Measurements from ENCODE around the gene NUCB1.

Gene NUCB1

GRCh38 chr19:48964205-48965039, 64.3 kb downstream of the NUCB1 start:
- no peak for DNase-seq (ENCODE audit: low spot score)
- no peak for TF ChIP-seq CTCF (IDR thresholded peaks at IDR 0.05; ENCODE audit: extremely low read depth, missing control alignments)

DNA sequence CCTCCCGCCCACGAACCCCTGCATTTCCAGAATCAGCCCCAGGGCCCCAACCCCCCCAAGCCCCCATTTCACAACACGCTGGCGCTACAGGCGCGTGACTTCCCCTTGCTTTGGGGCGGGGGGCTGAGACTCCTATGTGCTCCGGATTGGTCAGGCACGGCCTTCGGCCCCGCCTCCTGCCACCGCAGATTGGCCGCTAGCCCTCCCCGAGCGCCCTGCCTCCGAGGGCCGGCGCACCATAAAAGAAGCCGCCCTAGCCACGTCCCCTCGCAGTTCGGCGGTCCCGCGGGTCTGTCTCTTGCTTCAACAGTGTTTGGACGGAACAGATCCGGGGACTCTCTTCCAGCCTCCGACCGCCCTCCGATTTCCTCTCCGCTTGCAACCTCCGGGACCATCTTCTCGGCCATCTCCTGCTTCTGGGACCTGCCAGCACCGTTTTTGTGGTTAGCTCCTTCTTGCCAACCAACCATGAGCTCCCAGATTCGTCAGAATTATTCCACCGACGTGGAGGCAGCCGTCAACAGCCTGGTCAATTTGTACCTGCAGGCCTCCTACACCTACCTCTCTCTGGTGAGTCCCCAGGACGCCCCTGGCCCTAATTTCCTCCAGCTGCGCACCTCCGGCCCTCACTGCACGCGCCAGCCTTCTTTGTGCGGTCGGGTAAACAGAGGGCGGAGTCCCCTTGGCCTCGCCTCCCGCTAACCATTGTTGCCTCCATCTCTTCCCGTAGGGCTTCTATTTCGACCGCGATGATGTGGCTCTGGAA, 65.1 kb downstream of the NUCB1 start, which contains the start of gene FTL:
TSS of gene FTL (plus strand) at position 270 of the 766 bp plus-strand sequence. CDS start at position 469, 199 bp downstream.
- TF ChIP-seq CTCF (IDR thresholded peaks at IDR 0.05; ENCODE audit: extremely low read depth, missing control alignments), result no peak
- DNase-seq (ENCODE audit: low spot score), result peak; percentile 97

GRCh38 chr19:48965806-48966540, 65.9 kb downstream of the NUCB1 start:
- no peak for TF ChIP-seq CTCF (IDR thresholded peaks at IDR 0.05; ENCODE audit: extremely low read depth, missing control alignments)
- peak; percentile 79 for DNase-seq (ENCODE audit: low spot score)

DNA sequence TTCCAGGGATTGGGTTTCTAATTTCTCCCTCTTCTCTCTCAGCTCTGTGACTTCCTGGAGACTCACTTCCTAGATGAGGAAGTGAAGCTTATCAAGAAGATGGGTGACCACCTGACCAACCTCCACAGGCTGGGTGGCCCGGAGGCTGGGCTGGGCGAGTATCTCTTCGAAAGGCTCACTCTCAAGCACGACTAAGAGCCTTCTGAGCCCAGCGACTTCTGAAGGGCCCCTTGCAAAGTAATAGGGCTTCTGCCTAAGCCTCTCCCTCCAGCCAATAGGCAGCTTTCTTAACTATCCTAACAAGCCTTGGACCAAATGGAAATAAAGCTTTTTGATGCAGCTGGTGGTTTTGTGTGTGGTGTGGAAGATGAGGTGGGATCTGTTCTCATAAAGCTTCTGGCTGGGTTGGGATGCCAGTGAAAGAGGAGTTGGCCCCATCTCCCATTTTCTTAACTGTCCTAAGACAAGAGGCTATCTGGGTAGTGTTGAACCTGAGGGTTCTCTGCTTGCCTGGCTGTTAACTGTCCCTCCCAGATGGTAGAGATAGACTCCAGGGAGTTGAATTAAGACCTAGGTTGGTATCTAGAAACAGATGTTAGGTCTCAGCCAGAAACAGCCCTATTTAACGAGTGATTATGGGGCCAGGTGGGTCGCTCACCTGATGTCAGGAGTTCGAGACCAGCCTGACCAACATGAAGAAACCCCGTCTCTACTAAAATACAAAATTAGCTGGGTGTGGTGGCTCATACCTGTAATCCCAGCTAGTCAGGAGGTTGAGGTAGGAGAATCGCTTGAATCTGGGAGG, 66.6 kb downstream of the NUCB1 start:
- no peak for TF ChIP-seq CTCF (IDR thresholded peaks at IDR 0.05; ENCODE audit: extremely low read depth, missing control alignments)
- DNase-seq (ENCODE audit: low spot score), result no peak

DNA sequence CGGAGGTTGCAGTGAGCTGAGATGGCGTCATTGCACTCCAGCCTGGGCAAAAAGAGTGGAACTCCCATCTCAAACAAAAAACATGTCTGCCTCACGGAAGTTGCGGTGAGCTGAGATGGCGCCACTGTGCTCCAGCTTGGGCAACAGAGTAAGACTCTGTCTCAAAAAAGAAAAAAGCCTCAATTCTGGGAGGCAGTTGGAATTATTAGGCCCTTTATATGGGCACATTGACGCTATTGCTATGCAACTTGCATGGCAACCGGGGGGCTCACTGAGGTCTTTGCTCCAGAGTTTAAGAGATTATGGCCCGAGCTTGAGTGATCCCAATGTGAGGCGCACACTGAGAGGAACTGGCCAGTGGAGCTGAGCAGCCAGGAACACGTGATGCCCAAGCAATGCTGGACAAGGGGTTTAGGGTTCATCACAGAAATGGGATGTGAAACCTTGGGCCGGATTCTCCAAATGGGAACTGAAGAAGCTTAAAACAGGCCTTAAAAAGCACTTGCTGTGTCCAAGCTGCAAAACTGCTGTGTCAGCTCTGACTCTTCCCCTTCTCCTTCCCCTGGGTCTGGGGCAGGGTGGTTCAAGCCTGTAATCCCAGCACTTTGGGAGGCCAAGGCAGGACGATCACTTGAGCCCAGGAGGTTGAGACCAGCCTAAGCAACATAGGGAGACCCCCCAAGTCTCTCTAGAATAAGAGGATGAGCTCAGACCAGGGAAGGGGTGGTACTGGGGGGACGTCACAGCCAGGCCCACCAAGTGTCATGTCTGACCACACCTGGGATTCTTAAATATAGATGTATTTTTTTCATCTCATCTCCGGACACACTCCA, 67.5 kb downstream of the NUCB1 start:
- no peak for DNase-seq (ENCODE audit: low spot score)
- TF ChIP-seq CTCF (IDR thresholded peaks at IDR 0.05; ENCODE audit: extremely low read depth, missing control alignments), result no peak

- no peak for DNase-seq (ENCODE audit: low spot score)
- TF ChIP-seq CTCF (IDR thresholded peaks at IDR 0.05; ENCODE audit: extremely low read depth, missing control alignments), result no peak
Measured at GRCh38 chr19:48968179-48968661, 68.1 kb downstream of the NUCB1 start.
